Measurements from ENCODE around the gene LGR4.
"Not testable (repeated sequence)": the region's sequence is repeated elsewhere in the genome, so short reads cannot be mapped to it uniquely, and the experiment has no call there.

Gene LGR4

DNA sequence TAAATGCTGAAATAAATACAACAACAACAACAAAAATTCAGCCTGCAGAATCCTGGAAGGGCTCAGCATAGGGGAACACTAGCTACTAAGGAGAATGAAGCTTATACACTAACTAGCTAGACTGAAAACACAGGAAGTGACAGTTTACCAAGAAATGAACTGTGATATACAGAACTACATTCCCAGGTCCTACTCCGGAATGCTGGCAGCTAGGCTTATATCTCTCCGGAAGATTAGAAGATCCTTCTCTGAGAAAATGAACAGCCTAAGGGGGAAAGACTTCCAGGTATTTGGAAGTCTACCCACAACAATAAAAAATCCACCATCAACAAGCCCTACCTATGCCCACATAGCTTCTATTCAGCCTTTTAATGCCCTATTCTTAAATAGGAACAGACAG is 140.6 kb downstream of the LGR4 start:
- no peak for DNase-seq

DNA sequence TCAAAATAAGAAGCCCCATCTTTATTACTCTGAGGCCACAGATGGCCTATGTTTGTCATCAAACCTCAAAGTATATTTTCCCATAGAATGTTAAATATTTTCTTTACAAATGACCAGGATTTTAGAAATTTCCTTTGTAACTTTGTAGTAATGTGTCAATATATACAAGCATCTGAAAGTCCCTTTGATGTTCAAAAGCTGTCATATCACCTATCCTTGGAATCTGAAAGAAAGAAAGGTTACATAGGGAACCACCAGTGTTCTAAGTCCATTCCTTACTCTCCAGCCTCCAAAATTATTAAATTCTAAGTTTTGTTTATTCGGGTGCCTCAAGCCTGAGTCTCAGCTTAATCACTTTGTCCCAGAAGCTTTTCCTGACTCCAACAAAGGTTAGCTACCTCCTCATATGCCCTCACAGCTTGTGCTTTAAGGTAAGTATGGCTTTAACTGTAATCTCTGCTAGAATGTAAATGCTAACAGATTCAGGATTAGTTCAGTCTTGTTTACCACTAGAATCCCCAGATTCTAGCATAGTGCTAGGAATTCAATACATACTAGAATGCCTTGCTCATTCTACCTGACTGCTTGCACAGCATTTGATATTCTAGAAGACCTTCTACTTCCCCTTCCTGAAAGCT is 141.8 kb downstream of the LGR4 start:
- no peak for DNase-seq

DNA sequence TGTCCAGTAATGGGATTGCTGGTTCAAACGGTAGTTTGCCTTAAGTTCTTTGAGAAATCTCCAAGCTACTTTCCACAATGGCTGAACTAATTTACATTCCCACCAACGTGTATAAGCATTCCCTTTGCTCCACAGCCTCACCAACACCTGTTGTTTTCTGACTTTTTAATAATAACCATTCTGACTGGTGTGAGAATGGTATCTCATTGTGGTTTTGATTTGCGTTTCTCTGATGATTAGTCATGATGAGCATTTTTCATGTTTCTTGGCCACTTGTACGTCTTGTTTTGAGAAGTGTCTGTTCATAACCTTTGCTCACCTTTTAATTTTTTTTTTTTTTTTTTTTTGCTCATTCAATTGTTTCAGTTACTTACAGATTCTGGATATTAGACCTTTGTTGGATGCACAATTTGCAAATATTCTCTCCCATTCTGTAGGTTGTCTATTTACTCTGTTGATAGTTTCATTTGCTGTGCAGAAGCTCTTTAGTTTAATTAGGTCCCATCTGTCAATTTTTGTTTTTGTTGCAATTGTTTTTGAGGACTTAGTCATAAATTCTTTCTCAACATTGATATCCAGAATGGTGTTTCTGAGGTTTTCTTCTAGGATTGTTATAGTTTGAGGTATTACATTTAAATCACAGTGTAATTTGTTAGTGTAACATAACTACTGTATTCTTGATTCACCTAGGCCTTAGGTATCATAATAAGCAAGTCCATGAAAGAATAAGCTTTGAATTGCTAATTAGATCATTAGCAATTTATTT is 142.5 kb downstream of the LGR4 start:
- DNase-seq: no peak

DNA sequence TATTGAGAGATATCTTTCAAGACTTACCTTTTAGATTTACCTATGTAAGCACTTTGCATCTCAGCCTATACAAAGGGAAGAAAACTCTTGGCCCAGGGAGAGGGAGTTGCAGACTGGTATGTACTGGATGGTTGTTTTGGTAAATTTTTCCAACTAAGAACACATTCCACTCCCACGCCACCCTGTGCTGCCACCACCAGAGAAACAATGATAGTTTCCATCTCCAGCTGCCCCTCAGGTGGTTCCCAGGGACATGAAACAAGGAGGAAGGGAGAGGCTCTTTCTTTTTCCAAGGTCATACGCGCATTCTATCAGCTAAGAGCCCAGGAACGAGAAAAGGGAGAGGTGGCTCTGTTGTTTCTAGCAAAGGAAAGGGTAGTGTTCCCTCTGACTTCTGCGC is 144.0 kb downstream of the LGR4 start:
- no peak for DNase-seq

DNA sequence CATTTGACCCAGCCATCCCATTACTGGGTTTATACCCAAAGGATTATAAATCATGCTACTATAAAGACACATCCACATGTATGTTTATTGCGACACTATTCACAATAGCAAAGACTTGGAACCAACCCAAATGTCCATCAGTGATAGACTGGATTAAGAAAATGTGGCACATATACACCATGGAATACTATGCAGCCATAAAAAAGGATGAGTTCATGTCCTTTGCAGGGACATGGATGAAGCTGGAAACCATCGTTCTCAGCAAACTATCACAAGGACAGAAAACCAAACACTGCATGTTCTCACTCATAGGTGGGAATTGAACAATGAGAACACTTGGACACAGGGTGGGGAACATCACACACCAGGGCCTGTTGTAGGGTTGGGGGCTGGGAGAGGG is 145.5 kb downstream of the LGR4 start:
- not testable (repeated sequence) for DNase-seq

DNA sequence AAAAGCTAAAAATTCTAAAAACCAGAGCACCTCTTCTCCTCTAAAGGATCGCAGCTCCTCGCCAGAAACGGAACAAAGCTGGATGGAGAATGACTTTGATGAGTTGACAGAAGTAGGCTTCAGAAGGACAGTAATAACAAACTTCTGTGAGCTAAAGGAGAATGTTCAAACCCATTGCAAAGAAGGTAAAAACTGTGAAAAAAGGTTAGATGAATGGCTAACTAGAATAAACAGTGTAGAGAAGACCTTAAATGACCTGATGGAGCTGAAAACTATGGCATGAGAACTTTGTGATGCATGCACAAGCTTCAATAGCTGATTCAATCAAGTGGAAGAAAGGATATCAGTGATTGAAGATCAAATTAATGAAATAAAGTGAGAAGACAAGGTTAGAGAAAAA is 150.4 kb downstream of the LGR4 start:
- DNase-seq: not testable (repeated sequence)

DNA sequence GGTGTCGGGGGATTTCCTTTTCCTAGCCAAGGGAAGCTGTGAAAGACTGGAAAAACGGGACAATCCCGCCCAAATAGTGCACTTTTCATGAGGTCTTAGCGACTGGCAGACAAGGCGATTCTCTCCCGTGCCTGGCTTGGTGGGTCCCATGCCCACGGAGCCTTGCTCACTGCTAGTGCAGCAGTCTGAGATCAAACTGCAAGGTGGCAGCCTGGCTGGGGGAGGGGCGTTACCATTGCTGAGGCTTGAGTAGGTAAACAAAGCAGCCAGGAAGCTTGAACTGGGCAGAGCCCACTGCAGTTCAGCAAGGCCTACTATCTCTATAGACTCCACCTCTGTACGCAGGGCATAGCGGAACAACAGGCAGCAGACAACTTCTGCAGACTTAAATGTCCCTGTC is 151.2 kb downstream of the LGR4 start:
- DNase-seq: not testable (repeated sequence)

DNA sequence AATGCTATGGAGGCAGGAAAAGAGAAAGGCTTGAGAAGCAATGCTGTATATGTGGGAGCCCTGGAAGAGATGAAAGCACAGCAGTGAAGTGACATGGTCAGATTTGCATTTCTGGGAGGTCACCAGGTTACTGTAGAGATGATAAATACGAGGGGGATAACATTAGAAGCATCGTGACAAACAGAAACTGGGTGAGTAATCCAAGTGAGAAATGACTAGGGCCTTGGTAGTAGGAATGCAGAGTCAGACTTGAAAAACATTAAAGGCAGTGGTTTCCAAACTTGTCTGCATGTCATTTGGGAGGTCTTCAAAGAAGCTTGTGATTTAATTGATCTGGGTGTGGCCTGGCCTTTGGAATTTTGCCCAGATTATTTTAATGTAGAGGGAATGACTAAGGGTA is 153.5 kb downstream of the LGR4 start:
- DNase-seq: no peak

DNA sequence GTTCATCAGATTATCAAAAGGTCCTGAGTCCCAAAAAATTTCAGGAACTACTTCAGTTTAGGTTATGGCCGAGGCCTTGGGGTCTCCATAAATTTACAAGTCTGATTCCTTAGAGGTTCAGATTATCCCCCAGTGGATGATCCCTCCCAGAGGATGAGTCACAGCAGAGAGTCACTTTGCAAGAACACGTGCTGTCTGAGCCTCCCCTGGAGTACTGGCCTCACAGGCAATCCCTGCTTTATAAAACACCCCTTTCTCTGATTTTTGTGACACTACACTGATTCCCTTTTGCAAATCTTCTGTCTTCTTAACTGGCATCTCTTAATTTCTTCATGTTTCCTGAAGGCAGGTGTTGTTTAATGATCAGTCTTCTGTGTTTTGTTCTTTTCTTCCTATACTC is 154.8 kb downstream of the LGR4 start:
- no peak for DNase-seq
